B cell (primary cell): ENCODE data around the gene TANGO6.

Experiments
- CTCF ChIP-seq: fragments of 200-600 bp; IDR thresholded peaks from one replicate; pipeline ENCODE4 v1.8.0; 2022; ENCODE audit warnings: antibody characterized with exemption, mild to moderate bottlenecking
- EZH2 ChIP-seq: IDR thresholded peaks from 2 replicates; pipeline ENCODE4 v1.6.1; 2012; ENCODE audit warnings: borderline replicate concordance, low read depth, mild to moderate bottlenecking, moderate library complexity, low read length; ENCODE audit not compliant: insufficient read depth, poor library complexity, severe bottlenecking

- TF ChIP-seq CTCF = no peak
- no peak for TF ChIP-seq EZH2
Measured at GRCh38 chr16:69012906-69013305, 169.6 kb downstream of the TANGO6 start.
